Mesendoderm (in vitro differentiated cells): ENCODE results near the gene USH1C.

Source experiments
- DNase-seq: peaks from one replicate; pipeline ENCODE4 v3.0.0; 2013
- H2AK5ac ChIP-seq: 2 replicates; pipeline ENCODE4 v1.6.1; 2013; ENCODE audit warnings: low read length, inconsistent platforms
- H2BK120ac ChIP-seq: 2 replicates; pipeline ENCODE4 v1.6.1; 2013; ENCODE audit warnings: low read depth, mild to moderate bottlenecking, low read length, moderate library complexity, mixed read lengths
- H2BK15ac ChIP-seq: replicated peaks from 2 replicates; pipeline ENCODE4 v1.6.1; 2013; ENCODE audit warnings: low read depth, mild to moderate bottlenecking, moderate library complexity
- H2BK5ac ChIP-seq: 2 replicates; pipeline ENCODE4 v1.6.1; 2013; ENCODE audit warnings: low read length, inconsistent platforms
- H3K18ac ChIP-seq: 2 replicates; pipeline ENCODE4 v1.6.1; 2013; ENCODE audit warnings: mild to moderate bottlenecking, low read length, mixed read lengths
- H3K23ac ChIP-seq: one replicate; pipeline ENCODE4 v1.6.1; 2013; ENCODE audit warnings: low read length
- H3K27ac ChIP-seq: 2 replicates; pipeline ENCODE4 v1.5.1; 2013; ENCODE audit warnings: low read depth, mild to moderate bottlenecking, inconsistent platforms, low read length, moderate library complexity
- H3K27me3 ChIP-seq: 2 replicates; pipeline ENCODE4 v1.6.1; 2013; ENCODE audit warnings: low read length, control low read depth, mild to moderate bottlenecking, inconsistent platforms; ENCODE audit not compliant: insufficient read depth, poor library complexity
- H3K36me3 ChIP-seq: 2 replicates; pipeline ENCODE4 v1.6.1; 2013; ENCODE audit warnings: low read length, inconsistent platforms; ENCODE audit not compliant: control insufficient read depth, insufficient read depth
- H3K4ac ChIP-seq: one replicate; pipeline ENCODE4 v1.6.1; 2013; ENCODE audit warnings: low read depth, mild to moderate bottlenecking, low read length, moderate library complexity
- H3K4me1 ChIP-seq: 2 replicates; pipeline ENCODE4 v1.6.1; 2013; ENCODE audit warnings: low read depth, low read length, inconsistent platforms; ENCODE audit not compliant: control insufficient read depth
- H3K4me2 ChIP-seq: 2 replicates; pipeline ENCODE4 v1.6.1; 2013; ENCODE audit warnings: low read length
- H3K4me3 ChIP-seq: 2 replicates; pipeline ENCODE4 v1.5.1; 2013; ENCODE audit warnings: mild to moderate bottlenecking, low read length
- H3K56ac ChIP-seq: one replicate; pipeline ENCODE4 v1.6.1; 2013; ENCODE audit warnings: low read length
- H3K79me1 ChIP-seq: 2 replicates; pipeline ENCODE4 v1.6.1; 2013; ENCODE audit warnings: low read length, inconsistent platforms
- H3K79me2 ChIP-seq: 2 replicates; pipeline ENCODE4 v1.6.1; 2013; ENCODE audit warnings: mild to moderate bottlenecking, low read length; ENCODE audit not compliant: control insufficient read depth, insufficient read depth
- H3K9ac ChIP-seq: 2 replicates; pipeline ENCODE4 v1.6.1; 2013; ENCODE audit warnings: low read length, inconsistent platforms
- H4K5ac ChIP-seq: one replicate; pipeline ENCODE4 v1.6.1; 2013; ENCODE audit warnings: low read length
- H4K8ac ChIP-seq: one replicate; pipeline ENCODE4 v1.6.1; 2013; ENCODE audit warnings: low read depth, mild to moderate bottlenecking, control low read depth, low read length, moderate library complexity
- WGBS: extraction: QIAGEN DNeasy Blood & Tissue Kit; methylation state at CpG from one replicate; pipeline ENCODE4 v1.1.7; 2013; ENCODE audit warnings: low lambda C conversion rate, missing lambda C conversion rate; ENCODE audit not compliant: insufficient coverage; ENCODE audit errors: extremely low coverage; 5-methylcytosine and 5-hydroxymethylcytosine counted together

USH1C gene

DNA sequence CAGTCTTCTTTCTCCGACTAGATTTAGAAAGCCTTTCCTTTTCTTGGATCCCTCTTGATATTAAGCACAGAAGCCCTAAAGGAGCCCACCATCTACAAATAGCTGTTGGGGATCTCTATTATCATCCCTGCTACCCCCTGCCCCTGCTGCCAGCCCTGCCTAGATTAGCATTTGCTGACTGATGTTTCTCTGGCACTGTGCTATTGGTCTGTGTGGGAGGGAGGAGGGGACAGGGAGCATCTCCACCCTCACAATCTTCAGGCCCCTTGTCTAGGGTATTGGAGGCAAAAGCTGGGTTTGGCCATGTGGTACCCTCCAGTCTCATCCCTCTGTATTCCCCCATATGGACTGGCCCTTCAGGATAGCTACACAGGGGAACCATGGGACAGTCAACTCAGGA lies 6.2 kb downstream of the USH1C start:
- no peak overlapping the region for H3K56ac ChIP-seq
- no peak overlapping the region for H3K9ac ChIP-seq
- no peak overlapping the region for H3K4me3 ChIP-seq
- H2AK5ac ChIP-seq = no peak overlapping the region
- H3K36me3 ChIP-seq = no peaks in the 10 kb centered on the region
- H3K79me2 ChIP-seq = no peaks in the 10 kb centered on the region
- H2BK15ac ChIP-seq = no peak overlapping the region
- no peak overlapping the region for H3K18ac ChIP-seq
- H3K23ac ChIP-seq = no peak overlapping the region
- H3K4ac ChIP-seq = no peak overlapping the region
- H3K27me3 ChIP-seq = no peaks in the 10 kb centered on the region
- no peak for DNase-seq
- H4K8ac ChIP-seq = no peak overlapping the region
- H3K27ac ChIP-seq = no peak overlapping the region
- no peak overlapping the region for H3K4me2 ChIP-seq
- WGBS = no CpG with 5 or more reads among the region's 1 CpG
- H2BK5ac ChIP-seq = no peak overlapping the region
- H4K5ac ChIP-seq = no peak overlapping the region
- no peak overlapping the region for H2BK120ac ChIP-seq
- no peaks in the 10 kb centered on the region for H3K79me1 ChIP-seq
- no peaks in the 10 kb centered on the region for H3K4me1 ChIP-seq

DNA sequence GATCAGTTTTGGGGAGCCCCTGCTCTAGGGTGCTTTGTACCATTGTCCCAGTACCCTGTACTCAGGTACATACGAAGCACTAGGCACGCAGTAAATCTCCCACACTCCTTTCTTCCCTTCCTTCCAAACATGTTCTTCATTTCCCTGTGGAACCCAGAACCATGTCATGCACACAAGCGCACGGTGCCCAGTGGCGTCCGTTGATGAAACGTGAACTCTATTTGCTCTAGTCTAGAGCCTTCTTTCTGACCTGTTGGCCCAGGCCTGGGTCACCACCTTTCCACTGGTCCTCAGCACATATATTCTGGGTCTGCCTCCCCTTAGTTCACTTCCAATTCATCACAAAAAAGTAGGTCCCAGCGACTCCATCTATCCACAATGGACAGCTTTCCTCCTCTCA lies 7.0 kb downstream of the USH1C start:
- Histone ChIP-seq H3K27me3 (no peaks in the 10 kb centered on the region), H4K8ac (no peak overlapping the region), H3K79me1 (no peaks in the 10 kb centered on the region), H3K18ac (no peak overlapping the region), H3K36me3 (no peaks in the 10 kb centered on the region), H4K5ac (no peak overlapping the region), H3K4ac (no peak overlapping the region), H3K9ac (no peak overlapping the region), H3K23ac (no peak overlapping the region), H3K4me3 (no peak overlapping the region), H3K27ac (no peak overlapping the region), H3K4me2 (no peak overlapping the region), H3K79me2 (no peaks in the 10 kb centered on the region), H2BK15ac (no peak overlapping the region), H3K56ac (no peak overlapping the region), H2BK5ac (no peak overlapping the region), H3K4me1 (no peaks in the 10 kb centered on the region), H2AK5ac (no peak overlapping the region), H2BK120ac (no peak overlapping the region)
- no CpG with 5 or more reads among the region's 8 CpGs for WGBS
- DNase-seq = no peak

DNA sequence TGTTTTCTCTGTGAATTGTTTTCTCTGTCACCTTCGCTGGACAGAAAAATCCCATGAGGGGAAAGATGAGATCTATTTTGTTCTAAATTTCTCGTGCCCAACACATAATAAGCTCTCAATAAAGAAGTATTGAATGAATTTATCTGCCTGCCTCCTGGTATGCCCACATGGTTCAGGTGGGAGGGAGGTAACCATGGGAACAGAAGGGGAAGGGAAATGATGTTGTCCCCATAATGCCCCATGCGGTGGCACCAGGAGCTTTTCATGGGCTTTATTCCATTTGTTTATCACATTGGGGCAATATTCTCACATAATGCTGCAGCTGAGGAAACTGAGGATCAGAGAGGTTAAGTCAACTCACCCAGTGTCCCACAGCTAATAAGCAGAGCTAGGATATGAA lies 8.7 kb downstream of the USH1C start:
- H2AK5ac ChIP-seq = no peak overlapping the region
- no CpG with 5 or more reads among the region's 3 CpGs for WGBS
- no peaks in the 10 kb centered on the region for H3K4me1 ChIP-seq
- H3K18ac ChIP-seq = no peak overlapping the region
- H2BK5ac ChIP-seq = no peak overlapping the region
- H3K23ac ChIP-seq = no peak overlapping the region
- H3K4me3 ChIP-seq = no peak overlapping the region
- H3K79me2 ChIP-seq = no peaks in the 10 kb centered on the region
- no peak overlapping the region for H4K8ac ChIP-seq
- no peaks in the 10 kb centered on the region for H3K79me1 ChIP-seq
- H3K56ac ChIP-seq = no peak overlapping the region
- H3K27ac ChIP-seq = no peak overlapping the region
- H3K9ac ChIP-seq = no peak overlapping the region
- no peak for DNase-seq
- H2BK15ac ChIP-seq = no peak overlapping the region
- no peak overlapping the region for H3K4ac ChIP-seq
- no peak overlapping the region for H4K5ac ChIP-seq
- no peaks in the 10 kb centered on the region for H3K36me3 ChIP-seq
- no peaks in the 10 kb centered on the region for H3K27me3 ChIP-seq
- no peak overlapping the region for H2BK120ac ChIP-seq
- no peak overlapping the region for H3K4me2 ChIP-seq

DNA sequence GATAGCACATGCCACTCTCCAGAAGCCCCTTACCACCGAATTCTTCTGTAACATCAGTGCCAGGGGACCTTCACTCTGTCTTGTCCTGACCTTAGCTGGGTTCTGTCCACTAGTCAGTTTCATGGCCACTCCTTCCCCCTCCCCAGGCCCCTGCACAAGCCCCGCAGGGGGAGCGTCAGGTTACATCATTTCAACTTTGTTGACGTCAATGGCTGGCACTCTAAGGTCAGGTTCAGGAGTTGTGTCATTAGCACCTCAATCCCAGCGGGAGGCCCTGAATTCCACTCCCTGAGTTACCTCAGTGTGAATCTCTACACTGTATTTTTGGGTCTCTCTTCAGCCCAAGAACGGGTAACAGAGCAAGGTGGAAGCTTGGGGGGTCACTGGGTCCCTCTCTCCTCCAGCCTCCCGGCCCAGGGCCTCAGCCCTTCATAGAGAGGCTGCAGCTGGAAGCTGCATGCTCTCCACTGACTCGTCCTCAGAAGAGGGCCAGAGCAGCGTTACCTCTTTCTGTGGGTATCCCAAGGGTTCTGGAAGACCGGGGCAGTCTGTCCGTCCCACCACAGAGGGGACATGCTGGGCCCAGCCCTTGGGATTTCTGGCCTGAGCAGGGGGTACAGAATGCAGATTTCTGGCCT lies 10.3 kb downstream of the USH1C start:
- H3K27ac ChIP-seq = no peak overlapping the region
- no peak overlapping the region for H3K18ac ChIP-seq
- H2BK5ac ChIP-seq = no peak overlapping the region
- no peaks in the 10 kb centered on the region for H3K27me3 ChIP-seq
- H3K79me1 ChIP-seq = no peaks in the 10 kb centered on the region
- peak; percentile 62 for DNase-seq
- no peak overlapping the region for H3K4me3 ChIP-seq
- no CpG with 5 or more reads among the region's 11 CpGs for WGBS
- no peak overlapping the region for H2BK120ac ChIP-seq
- no peak overlapping the region for H3K56ac ChIP-seq
- H2BK15ac ChIP-seq = no peak overlapping the region
- no peak overlapping the region for H3K4ac ChIP-seq
- no peaks in the 10 kb centered on the region for H3K79me2 ChIP-seq
- H3K4me1 ChIP-seq = no peaks in the 10 kb centered on the region
- H3K9ac ChIP-seq = no peak overlapping the region
- H4K8ac ChIP-seq = no peak overlapping the region
- no peak overlapping the region for H3K23ac ChIP-seq
- H3K36me3 ChIP-seq = no peaks in the 10 kb centered on the region
- no peak overlapping the region for H3K4me2 ChIP-seq
- H4K5ac ChIP-seq = no peak overlapping the region
- no peak overlapping the region for H2AK5ac ChIP-seq

DNA sequence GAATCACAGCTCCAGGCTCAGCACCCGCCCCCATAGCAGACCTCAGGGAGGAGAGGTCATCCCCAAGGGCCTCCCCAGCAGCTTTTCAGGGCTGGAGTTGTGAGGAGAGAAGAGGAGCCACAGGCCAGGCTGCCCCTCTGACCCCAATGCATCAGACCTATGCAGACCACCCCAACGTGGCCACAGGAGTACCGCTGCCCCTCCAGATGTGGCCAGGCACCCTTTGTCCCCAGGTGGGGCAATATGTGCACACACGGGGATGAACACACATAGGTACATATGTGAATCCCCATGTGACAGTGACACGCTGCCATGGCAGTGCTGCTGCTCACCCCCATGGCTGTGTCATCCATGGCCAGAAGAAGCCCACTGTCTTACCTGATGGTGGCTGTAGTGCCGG lies 10.9 kb downstream of the USH1C start:
- no peak overlapping the region for H4K5ac ChIP-seq
- no peak overlapping the region for H2BK15ac ChIP-seq
- H3K36me3 ChIP-seq = no peaks in the 10 kb centered on the region
- H2BK5ac ChIP-seq = no peak overlapping the region
- no peak overlapping the region for H3K9ac ChIP-seq
- no peak overlapping the region for H3K56ac ChIP-seq
- H3K18ac ChIP-seq = no peak overlapping the region
- H2BK120ac ChIP-seq = no peak overlapping the region
- no peak overlapping the region for H4K8ac ChIP-seq
- WGBS = no CpG with 5 or more reads among the region's 6 CpGs
- no peaks in the 10 kb centered on the region for H3K79me1 ChIP-seq
- no peaks in the 10 kb centered on the region for H3K4me1 ChIP-seq
- no peak overlapping the region for H3K4me3 ChIP-seq
- no peaks in the 10 kb centered on the region for H3K27me3 ChIP-seq
- H3K79me2 ChIP-seq = no peaks in the 10 kb centered on the region
- DNase-seq = no peak
- H3K4me2 ChIP-seq = no peak overlapping the region
- H2AK5ac ChIP-seq = no peak overlapping the region
- H3K23ac ChIP-seq = no peak overlapping the region
- no peak overlapping the region for H3K4ac ChIP-seq
- H3K27ac ChIP-seq = no peak overlapping the region

DNA sequence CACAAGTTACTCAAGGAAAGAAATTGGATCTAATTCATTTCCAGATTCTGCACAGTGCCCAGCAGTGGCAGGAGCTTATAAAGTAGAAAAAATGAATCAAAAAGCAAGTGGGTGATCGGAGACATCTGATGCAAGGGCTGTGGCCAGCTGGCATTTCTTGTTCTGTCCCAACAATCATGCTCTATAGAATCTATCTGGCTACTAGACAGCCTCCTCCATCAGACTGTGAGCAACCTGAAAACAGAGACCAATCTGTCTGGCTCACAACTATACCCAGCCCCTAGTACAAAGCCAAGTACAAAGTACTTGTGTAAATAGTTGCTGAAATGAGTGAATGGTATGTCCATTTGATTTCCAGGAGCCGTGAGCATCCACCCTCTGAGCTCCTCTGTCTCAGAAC lies 11.4 kb downstream of the USH1C start:
- no peaks in the 10 kb centered on the region for H3K4me1 ChIP-seq
- H3K4ac ChIP-seq = no peak overlapping the region
- H2AK5ac ChIP-seq = no peak overlapping the region
- no peak overlapping the region for H3K4me3 ChIP-seq
- no peak overlapping the region for H3K27ac ChIP-seq
- H2BK15ac ChIP-seq = no peak overlapping the region
- no peaks in the 10 kb centered on the region for H3K79me1 ChIP-seq
- no peak overlapping the region for H2BK120ac ChIP-seq
- H4K8ac ChIP-seq = no peak overlapping the region
- no peak overlapping the region for H2BK5ac ChIP-seq
- no CpG with 5 or more reads among the region's 2 CpGs for WGBS
- no peaks in the 10 kb centered on the region for H3K36me3 ChIP-seq
- no peak overlapping the region for H3K23ac ChIP-seq
- no peaks in the 10 kb centered on the region for H3K79me2 ChIP-seq
- no peak overlapping the region for H4K5ac ChIP-seq
- H3K56ac ChIP-seq = no peak overlapping the region
- H3K18ac ChIP-seq = no peak overlapping the region
- DNase-seq = no peak
- no peak overlapping the region for H3K4me2 ChIP-seq
- H3K9ac ChIP-seq = no peak overlapping the region
- no peaks in the 10 kb centered on the region for H3K27me3 ChIP-seq
